Measurements from ENCODE around the gene UROS.

The UROS gene

DNA sequence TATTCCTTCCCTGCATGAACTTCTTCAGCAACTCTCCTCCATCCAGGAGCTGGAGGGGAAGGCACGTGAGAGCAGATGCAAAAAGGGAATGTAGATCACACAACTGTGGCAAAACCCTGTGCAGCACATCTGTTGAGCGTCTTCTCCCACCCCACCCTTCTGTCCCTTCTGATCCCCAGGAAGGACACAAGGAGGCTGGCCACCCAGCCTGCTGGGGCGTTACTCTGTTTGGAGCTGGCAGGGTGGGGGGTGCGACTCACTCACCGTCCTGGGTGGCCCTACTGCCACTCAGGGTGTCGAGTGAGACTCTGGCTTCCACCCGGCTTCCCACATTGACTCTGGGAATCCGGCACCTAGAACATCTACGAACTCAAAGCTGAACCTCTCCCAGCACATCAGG lies 37.3 kb downstream of the UROS start:
- DNase-seq: no peak

DNA sequence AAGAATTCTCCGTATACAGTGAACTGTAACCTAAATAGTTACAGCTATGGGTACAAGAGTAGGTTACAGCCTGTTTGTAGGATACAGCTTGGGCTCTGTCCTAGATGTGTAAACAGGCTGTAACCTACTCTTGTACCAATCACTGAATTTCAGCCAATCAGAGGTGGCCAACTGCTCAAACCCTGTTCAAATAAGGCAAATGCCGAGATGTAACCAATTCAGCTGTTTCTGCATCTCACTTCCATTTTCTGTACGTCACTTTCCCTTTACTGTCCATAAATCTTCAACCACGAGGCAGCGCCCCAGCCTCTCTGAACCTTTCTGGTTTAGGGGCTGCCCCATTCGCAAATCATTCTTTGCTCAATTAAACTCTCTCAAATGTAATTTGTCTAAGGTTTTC lies 39.1 kb downstream of the UROS start:
- no peak for DNase-seq

GRCh38 chr10:125783408-125783807 lies 39.6 kb downstream of the UROS start:
- DNase-seq: no peak

GRCh38 chr10:125782616-125783015 lies 40.4 kb downstream of the UROS start:
- no peak for DNase-seq

GRCh38 chr10:125782054-125782453 lies 41.0 kb downstream of the UROS start:
- DNase-seq: no peak

DNA sequence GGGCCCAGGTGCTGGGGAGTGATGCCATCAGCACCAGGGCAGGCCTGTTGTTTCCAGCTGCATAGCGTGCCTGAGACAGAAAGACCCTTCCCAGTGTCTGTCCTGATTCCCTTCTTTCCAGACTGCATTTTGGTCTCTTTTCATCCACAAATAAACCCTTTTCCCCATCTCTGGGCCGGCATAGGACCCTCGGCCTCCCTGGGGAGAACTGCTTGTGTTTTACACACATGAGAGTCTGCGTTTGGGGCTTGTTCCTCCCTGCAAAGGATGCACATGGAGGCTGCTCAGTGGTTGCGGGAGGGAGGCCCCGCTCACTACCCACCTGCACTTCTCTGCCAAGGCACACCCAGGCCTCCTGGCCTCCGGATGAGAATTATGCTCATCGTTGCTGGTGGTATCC lies 41.7 kb downstream of the UROS start:
- no peak for DNase-seq

- DNase-seq: no peak
Observed at GRCh38 chr10:125779403-125780327, 43.4 kb downstream of the UROS start.

GRCh38 chr10:125778556-125778955 lies 44.5 kb downstream of the UROS start:
- no peak for DNase-seq

DNA sequence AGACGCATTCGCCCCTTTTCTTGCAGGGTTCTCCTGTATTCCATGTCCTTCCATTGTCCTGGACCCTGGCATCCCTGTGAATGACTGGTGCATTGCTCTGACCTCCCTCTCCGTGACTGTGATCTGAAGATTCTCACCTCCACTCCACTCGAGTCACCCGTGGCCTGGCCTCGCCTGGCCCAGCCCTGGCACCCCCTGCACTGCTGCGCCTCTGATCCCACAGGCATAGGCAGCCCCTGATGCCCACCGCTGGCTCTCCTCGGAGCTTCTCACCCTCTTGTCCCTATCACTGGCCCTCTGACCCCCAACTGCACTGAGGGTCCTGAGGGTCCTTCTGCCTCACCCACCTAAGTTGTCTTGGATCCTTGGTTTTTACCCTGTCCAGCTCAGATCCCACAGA lies 45.3 kb downstream of the UROS start:
- DNase-seq: no peak

DNA sequence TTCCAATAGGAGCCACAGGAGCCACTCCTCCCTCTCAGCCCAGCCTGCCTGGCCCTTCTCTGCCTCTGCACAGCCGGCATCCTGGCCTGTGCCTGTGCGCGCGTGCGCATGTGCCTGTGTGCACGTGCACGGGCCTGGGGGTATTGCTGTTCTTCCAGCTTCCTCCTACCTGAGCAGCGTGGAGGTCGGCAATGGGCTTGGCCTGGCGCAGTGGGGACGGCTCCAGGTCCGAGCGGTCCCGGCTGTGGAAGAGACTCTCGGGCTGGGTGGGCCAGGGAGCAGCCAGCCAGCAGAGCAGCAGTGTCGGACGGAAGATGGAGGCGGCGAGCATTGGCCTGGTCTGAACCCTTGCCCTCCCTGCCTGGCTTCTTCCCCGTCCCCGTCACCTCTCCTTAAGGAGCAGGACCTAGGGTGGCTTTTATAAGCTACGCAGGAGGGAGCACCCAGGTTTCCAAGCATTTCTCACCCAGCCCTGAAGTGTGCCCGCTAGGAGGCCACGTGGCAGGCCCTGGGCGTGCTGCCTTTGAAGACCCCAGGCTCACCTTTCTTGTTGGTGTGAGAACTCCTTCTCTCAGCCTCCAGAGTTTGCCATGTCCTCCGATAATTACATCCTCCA lies 47.5 kb downstream of the UROS start, which contains the start of gene MMP21:
MMP21 (minus strand) TSS at position 331 of the 616 bp plus-strand sequence; CDS start at position 331, 0 bp downstream.
- DNase-seq: no peak

GRCh38 chr10:125774581-125775191 lies 48.4 kb downstream of the UROS start:
- DNase-seq: no peak

- DNase-seq: no peak
Observed at GRCh38 chr10:125773687-125774543, 49.1 kb downstream of the UROS start.

GRCh38 chr10:125772864-125773180 lies 50.2 kb downstream of the UROS start:
- DNase-seq: no peak

GRCh38 chr10:125772112-125772863 lies 50.8 kb downstream of the UROS start:
- no peak for DNase-seq

DNA sequence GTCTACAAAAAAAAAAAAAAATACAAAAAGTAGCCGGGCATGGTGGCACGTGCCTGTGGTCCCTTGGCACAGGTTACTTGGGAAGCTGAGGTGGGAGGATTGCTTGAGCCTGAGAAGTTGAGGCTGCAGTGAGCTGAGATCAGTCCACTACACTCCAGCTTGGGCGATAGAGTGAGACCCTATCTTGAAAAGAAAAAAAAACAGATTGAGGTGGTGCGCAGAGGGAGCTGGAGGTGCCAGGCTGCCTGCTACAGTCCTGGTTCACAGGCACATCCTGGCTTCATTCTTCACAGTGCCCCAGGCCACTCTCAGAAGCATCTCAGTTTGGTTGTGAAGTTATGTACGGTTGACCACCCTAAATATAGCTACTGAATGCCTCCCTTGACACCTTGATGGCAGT lies 52.2 kb downstream of the UROS start:
- DNase-seq: no peak

DNA sequence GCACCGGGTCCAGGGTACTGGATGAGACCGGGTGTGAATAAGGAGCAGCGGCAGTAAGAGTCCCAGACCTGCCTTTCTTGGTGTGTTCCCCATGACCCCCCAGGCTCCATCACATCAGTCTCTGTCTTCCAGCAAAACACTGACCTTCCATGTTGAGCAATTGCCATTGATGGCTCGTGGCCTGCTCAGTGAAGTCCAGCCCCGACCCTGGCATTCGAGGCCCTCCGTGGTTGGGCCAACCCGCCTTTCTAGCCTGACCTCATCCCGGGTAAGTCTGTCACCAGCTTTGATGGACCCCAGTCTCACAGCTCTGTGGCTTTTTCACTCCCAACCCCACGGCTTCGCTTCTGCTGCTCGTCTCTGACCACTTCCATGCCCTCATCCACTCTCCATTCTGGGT lies 53.9 kb downstream of the UROS start:
- DNase-seq: no peak

- no peak for DNase-seq
Observed at GRCh38 chr10:125768219-125768855, 54.7 kb downstream of the UROS start.

DNA sequence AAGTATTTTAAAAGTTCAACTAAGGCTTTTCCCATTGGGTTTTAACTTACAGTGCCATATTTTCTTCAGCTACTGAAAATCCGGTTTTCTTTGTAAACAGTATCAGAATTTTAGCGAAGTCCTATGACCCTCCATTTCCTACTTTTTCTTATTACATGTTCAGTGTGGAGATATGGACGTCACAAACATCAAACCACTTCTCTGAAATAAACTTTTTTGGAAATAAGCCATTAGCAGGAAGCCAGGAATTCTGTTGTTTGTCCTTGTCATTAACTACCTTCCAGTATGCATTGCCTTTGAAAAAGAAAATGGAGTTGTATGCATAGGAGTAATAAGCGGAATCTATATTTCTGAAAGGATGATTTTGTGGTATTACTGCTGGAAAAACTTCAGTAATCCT lies 56.5 kb downstream of the UROS start:
- no peak for DNase-seq

DNA sequence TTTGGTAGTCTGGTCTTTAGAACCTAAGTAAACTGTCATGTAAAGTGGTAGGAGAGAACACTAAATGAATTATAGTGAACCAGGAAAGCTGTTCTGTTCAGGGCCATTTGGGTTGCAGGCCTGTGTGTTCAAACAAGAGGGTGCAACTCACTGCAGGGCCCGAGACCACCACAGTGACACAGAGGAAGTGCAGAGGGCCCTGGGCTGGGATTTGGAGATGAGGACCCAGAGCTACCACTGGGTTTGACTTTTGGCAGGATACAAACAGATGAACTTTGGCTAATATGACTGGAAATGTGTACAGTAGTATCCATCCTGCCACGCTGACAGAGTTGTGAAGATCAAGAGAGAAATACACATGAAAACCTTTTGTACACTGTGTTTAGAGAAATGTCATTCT lies 57.2 kb downstream of the UROS start:
- DNase-seq: no peak

DNA sequence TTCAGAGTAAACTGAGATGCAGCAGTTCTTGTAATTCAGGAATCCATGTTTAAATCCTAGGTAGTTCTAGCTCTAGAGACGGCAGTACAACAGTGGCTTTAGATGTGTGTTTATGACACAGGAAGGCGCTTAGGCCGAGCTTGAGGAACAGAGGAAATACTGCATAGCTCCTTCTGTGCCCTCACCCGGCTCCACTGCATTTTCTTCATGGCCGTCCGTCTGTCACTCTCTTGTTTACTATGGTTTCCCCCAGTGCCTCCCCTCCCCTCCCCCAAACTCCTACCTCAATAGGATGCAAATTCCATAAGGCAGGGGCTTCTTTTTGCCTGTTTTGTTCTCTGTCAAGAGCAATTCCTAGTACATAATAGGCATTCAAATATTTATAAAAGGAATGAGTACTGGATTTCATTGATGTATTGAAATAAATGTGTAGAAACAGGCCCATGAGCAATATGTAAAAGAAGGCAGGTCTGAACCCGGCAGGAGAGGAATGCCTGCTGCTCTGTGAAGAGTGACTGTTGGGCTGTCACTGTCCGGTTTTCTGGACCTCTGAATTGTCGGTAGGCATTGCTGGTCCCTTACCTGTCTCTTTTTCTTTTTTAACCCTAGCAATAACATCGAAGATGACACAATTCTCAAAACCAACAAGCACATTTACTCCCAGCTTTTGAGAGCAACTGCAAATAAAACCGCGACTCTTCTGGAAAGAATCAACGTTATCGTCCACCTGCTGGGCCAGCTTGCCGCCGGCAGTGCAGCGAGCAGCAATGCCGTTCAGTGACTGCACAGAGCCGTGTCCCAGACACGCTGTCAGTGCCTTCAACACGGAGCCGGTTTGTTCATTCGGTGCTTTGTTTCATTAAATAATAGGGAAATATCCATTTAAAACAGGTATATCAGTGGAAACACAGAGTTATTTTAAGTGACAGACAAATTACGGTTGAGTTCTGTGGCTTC lies 60.1 kb downstream of the UROS start:
- no peak for DNase-seq

DNA sequence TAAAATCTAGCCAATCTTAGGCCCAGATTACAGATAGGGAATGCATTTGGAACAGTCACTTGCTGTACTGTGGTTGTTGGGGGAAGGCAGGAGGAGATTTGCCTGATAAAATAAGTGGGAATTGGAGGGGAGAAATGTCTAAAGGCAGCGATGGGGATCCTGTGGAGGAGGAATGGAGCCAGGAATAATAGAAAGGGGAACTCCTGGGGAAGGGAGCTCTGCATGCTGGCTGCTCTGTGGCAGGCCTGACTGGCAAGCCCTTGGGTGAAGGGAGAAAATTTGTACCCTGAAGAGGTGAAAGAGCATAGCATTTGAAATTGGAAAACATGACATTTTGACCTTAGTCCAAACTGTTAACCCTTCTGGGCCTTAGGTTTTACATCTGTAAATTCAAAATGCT lies 61.1 kb downstream of the UROS start:
- no peak for DNase-seq

Data from activated CD4-positive, alpha-beta T cell treated with anti-CD3 and anti-CD28 coated beads, Interleukin-2, Interleukin-6, amounts not matched to agents 100 ng/mL and 50 ng/mL, durations not matched to agents 16 hours and 8 hours (primary cell).